Measurements from ENCODE around the gene RSKR.
"Not testable (repeated sequence)": the region's sequence is repeated elsewhere in the genome, so short reads cannot be mapped to it uniquely, and the experiment has no call there.

RSKR gene

GRCh38 chr17:28613931-28614381 lies at the start of gene RSKR:
Gene RSKR (minus strand): TSS chr17:28614185. CDS start chr17:28614161, 24 bp downstream.
- no peak for DNase-seq (ENCODE audit: low read depth)

GRCh38 chr17:28663723-28664122 lies 49.7 kb upstream of the RSKR start:
- DNase-seq (ENCODE audit: low read depth), result no peak

GRCh38 chr17:28662527-28662829 lies 48.5 kb upstream of the RSKR start:
- DNase-seq (ENCODE audit: low read depth), result no peak

GRCh38 chr17:28661635-28662526 lies 47.9 kb upstream of the RSKR start, which contains the start of the genes SDF2 and SUPT6H:
Gene SDF2 (minus strand): TSS chr17:28661906. CDS start chr17:28661876, 30 bp downstream.
Gene SUPT6H (plus strand): TSS chr17:28662205. CDS start chr17:28673402, 11,197 bp downstream.
- peak; percentile 47 for DNase-seq (ENCODE audit: low read depth)

- not testable (repeated sequence) for DNase-seq (ENCODE audit: low read depth)
Measured at GRCh38 chr17:28659497-28659881, 45.5 kb upstream of the RSKR start.

- not testable (repeated sequence) for DNase-seq (ENCODE audit: low read depth)
Measured at GRCh38 chr17:28658766-28659496, 44.9 kb upstream of the RSKR start.

GRCh38 chr17:28658342-28658741 lies 44.4 kb upstream of the RSKR start:
- DNase-seq (ENCODE audit: low read depth), result not testable (repeated sequence)

GRCh38 chr17:28657756-28658155 lies 43.8 kb upstream of the RSKR start:
- no peak for DNase-seq (ENCODE audit: low read depth)

GRCh38 chr17:28655160-28655559 lies 41.2 kb upstream of the RSKR start:
- no peak for DNase-seq (ENCODE audit: low read depth)

- no peak for DNase-seq (ENCODE audit: low read depth)
Measured at GRCh38 chr17:28648698-28649097, 34.7 kb upstream of the RSKR start.

GRCh38 chr17:28646039-28646754 lies 32.2 kb upstream of the RSKR start:
- no peak for DNase-seq (ENCODE audit: low read depth)

- DNase-seq (ENCODE audit: low read depth), result no peak
Measured at GRCh38 chr17:28645576-28645939, 31.6 kb upstream of the RSKR start.

GRCh38 chr17:28644787-28645575 lies 31.0 kb upstream of the RSKR start, which contains the start of gene BLTP2:
Gene BLTP2 (minus strand): TSS chr17:28645158. CDS start chr17:28645056, 102 bp downstream.
- peak; percentile 92 for DNase-seq (ENCODE audit: low read depth)

- DNase-seq (ENCODE audit: low read depth), result peak; percentile 21
Measured at GRCh38 chr17:28643983-28644786, 30.2 kb upstream of the RSKR start.

GRCh38 chr17:28641579-28641978 lies 27.6 kb upstream of the RSKR start:
- no peak for DNase-seq (ENCODE audit: low read depth)

GRCh38 chr17:28635506-28635905 lies 21.5 kb upstream of the RSKR start:
- DNase-seq (ENCODE audit: low read depth), result no peak

GRCh38 chr17:28634206-28634865 lies 20.4 kb upstream of the RSKR start:
- DNase-seq (ENCODE audit: low read depth), result no peak

- DNase-seq (ENCODE audit: low read depth), result no peak
Measured at GRCh38 chr17:28626818-28627217, 12.8 kb upstream of the RSKR start.

- no peak for DNase-seq (ENCODE audit: low read depth)
Measured at GRCh38 chr17:28624148-28624547, 10.2 kb upstream of the RSKR start.

GRCh38 chr17:28623696-28624095 lies 9.7 kb upstream of the RSKR start:
- no peak for DNase-seq (ENCODE audit: low read depth)

Measured in fibroblast of the conjunctiva (primary cell).